H9 (cell line): ENCODE measurements around the gene FJX1. TPM values are rescaled to one million over a fixed set of nuclear protein-coding genes. Genes with fewer than 3 reads are reported as not detected.

Experiments
- DNase-seq: peaks from one replicate; pipeline ENCODE4 v3.0.0-alpha.2; 2017
- H2AFZ ChIP-seq: one replicate; pipeline ENCODE4 v1.6.1; 2013; ENCODE audit warnings: mild to moderate bottlenecking, low read length, control low read depth, moderate library complexity
- H2AK5ac ChIP-seq: 2 replicates; pipeline ENCODE4 v1.6.1; 2013; ENCODE audit warnings: low read length, control low read depth, mixed read lengths; ENCODE audit not compliant: insufficient read length
- H2BK120ac ChIP-seq: one replicate; pipeline ENCODE4 v1.6.1; 2013; ENCODE audit warnings: low read depth, mild to moderate bottlenecking, low read length, control low read depth, inconsistent platforms; ENCODE audit not compliant: poor library complexity, severe bottlenecking
- H2BK12ac ChIP-seq: 2 replicates; pipeline ENCODE4 v1.6.1; 2013; ENCODE audit warnings: low read length, control low read depth, mixed read lengths, low read depth; ENCODE audit not compliant: insufficient read length
- H2BK15ac ChIP-seq: 2 replicates; pipeline ENCODE4 v1.6.1; 2013; ENCODE audit warnings: low read depth, low read length, control low read depth
- H2BK20ac ChIP-seq: one replicate; pipeline ENCODE4 v1.6.1; 2013; ENCODE audit warnings: low read depth, mild to moderate bottlenecking, low read length, control low read depth, inconsistent platforms; ENCODE audit not compliant: poor library complexity, severe bottlenecking
- H2BK5ac ChIP-seq: 2 replicates; pipeline ENCODE4 v1.6.1; 2013; ENCODE audit warnings: low read length, control low read depth, mixed read lengths; ENCODE audit not compliant: insufficient read length
- H3K14ac ChIP-seq: 2 replicates; pipeline ENCODE4 v1.6.1; 2013; ENCODE audit warnings: low read length, control low read depth; ENCODE audit not compliant: insufficient read depth
- H3K18ac ChIP-seq: 2 replicates; pipeline ENCODE4 v1.6.1; 2013; ENCODE audit warnings: low read depth, mild to moderate bottlenecking, mixed read lengths, low read length, control low read depth; ENCODE audit not compliant: insufficient read length
- H3K23ac ChIP-seq: 2 replicates; pipeline ENCODE4 v1.6.1; 2013; ENCODE audit warnings: low read length, control low read depth, mixed read lengths, low read depth; ENCODE audit not compliant: insufficient read length
- H3K23me2 ChIP-seq: 2 replicates; pipeline ENCODE4 v1.6.1; 2013; ENCODE audit warnings: low read depth, mild to moderate bottlenecking, mixed read lengths, low read length, control low read depth; ENCODE audit not compliant: insufficient read length, poor library complexity, severe bottlenecking
- H3K27ac ChIP-seq: 2 replicates; pipeline ENCODE4 v1.5.1; 2013; ENCODE audit warnings: low read length, control low read depth, mixed read lengths, low read depth; ENCODE audit not compliant: insufficient read length
- H3K27me3 ChIP-seq: 2 replicates; pipeline ENCODE4 v1.6.1; 2013; ENCODE audit warnings: low read length, control low read depth, inconsistent platforms; ENCODE audit not compliant: insufficient read depth
- H3K4ac ChIP-seq: 2 replicates; pipeline ENCODE4 v1.6.1; 2013; ENCODE audit warnings: low read depth, mild to moderate bottlenecking, control low read depth, inconsistent platforms, low read length, moderate library complexity
- H3K4me1 ChIP-seq: 2 replicates; pipeline ENCODE4 v1.6.1; 2013; ENCODE audit warnings: low read length, control low read depth, inconsistent platforms; ENCODE audit not compliant: insufficient read depth
- H3K4me2 ChIP-seq: 2 replicates; pipeline ENCODE4 v1.6.1; 2013; ENCODE audit warnings: low read length, control low read depth, mixed read lengths; ENCODE audit not compliant: insufficient read length, insufficient read depth
- H3K56ac ChIP-seq: 2 replicates; pipeline ENCODE4 v1.6.1; 2013; ENCODE audit warnings: low read depth, mild to moderate bottlenecking, mixed read lengths, low read length, control low read depth; ENCODE audit not compliant: insufficient read length
- H3K79me1 ChIP-seq: 2 replicates; pipeline ENCODE4 v1.6.1; 2013; ENCODE audit warnings: low read depth, mild to moderate bottlenecking, moderate library complexity, low read length, control low read depth, inconsistent platforms; ENCODE audit not compliant: insufficient read depth, poor library complexity, severe bottlenecking
- H3K79me2 ChIP-seq: 2 replicates; pipeline ENCODE4 v1.6.1; 2013; ENCODE audit warnings: low read length, control low read depth, inconsistent platforms; ENCODE audit not compliant: insufficient read depth
- H3K9ac ChIP-seq: 2 replicates; pipeline ENCODE4 v1.6.1; 2013; ENCODE audit warnings: low read length, control low read depth, mixed read lengths; ENCODE audit not compliant: insufficient read length; ENCODE audit errors: extremely low read depth
- H3K9me3 ChIP-seq: one replicate; pipeline ENCODE4 v1.6.1; 2013; ENCODE audit warnings: low read depth, low read length, inconsistent platforms; ENCODE audit not compliant: control insufficient read depth
- H3T11ph ChIP-seq: one replicate; pipeline ENCODE4 v1.6.1; 2013; ENCODE audit warnings: mild to moderate bottlenecking, low read length, control low read depth, inconsistent platforms
- H4K20me1 ChIP-seq: one replicate; pipeline ENCODE4 v1.6.1; 2013; ENCODE audit not compliant: control insufficient read depth, insufficient read length, insufficient read depth
- H4K5ac ChIP-seq: 2 replicates; pipeline ENCODE4 v1.6.1; 2013; ENCODE audit warnings: low read depth, mild to moderate bottlenecking, mixed read lengths, low read length, control low read depth; ENCODE audit not compliant: insufficient read length
- H4K8ac ChIP-seq: replicated peaks from 2 replicates; pipeline ENCODE4 v1.6.1; 2013; ENCODE audit warnings: low read length, control low read depth, mixed read lengths, low read depth; ENCODE audit not compliant: insufficient read length
- H4K91ac ChIP-seq: 2 replicates; pipeline ENCODE4 v1.6.1; 2013; ENCODE audit warnings: low read depth, mild to moderate bottlenecking, moderate library complexity, mixed read lengths, low read length, control low read depth; ENCODE audit not compliant: insufficient read length
- H3K27ac Mint-ChIP-seq, 3 experiments: 2 replicates in 2 of 3; 3 replicates in 1 of 3; pipeline ENCODE4 v1.8.0; 2020 to 2021; ENCODE audit warnings: mixed read lengths in 3 of 3, mild to moderate bottlenecking in 1 of 3, moderate library complexity in 1 of 3
- H3K27me3 Mint-ChIP-seq: 2 replicates; pipeline ENCODE4 v1.8.0; 2021; ENCODE audit warnings: low read depth, mild to moderate bottlenecking, moderate library complexity, mixed read lengths
- H3K36me3 Mint-ChIP-seq, 3 experiments: 2 replicates in 2 of 3; 3 replicates in 1 of 3; pipeline ENCODE4 v1.8.0; 2020 to 2021; ENCODE audit warnings: low read depth in 3 of 3, mixed read lengths in 3 of 3; ENCODE audit not compliant: insufficient read depth in 1 of 3
- H3K4me1 Mint-ChIP-seq, 2 experiments: 2 replicates each; pipeline ENCODE4 v1.8.0; 2020; ENCODE audit warnings: mixed read lengths in 2 of 2
- H3K4me3 Mint-ChIP-seq, 2 experiments: 2 replicates in 1 of 2; 3 replicates in 1 of 2; pipeline ENCODE4 v1.8.0; 2020 to 2021; ENCODE audit warnings: mild to moderate bottlenecking in 2 of 2, mixed read lengths in 2 of 2, moderate library complexity in 1 of 2
- H3K9me3 Mint-ChIP-seq, 2 experiments: 2 replicates in 1 of 2; 3 replicates in 1 of 2; pipeline ENCODE4 v1.8.0; 2020; ENCODE audit warnings: mild to moderate bottlenecking in 2 of 2, mixed read lengths in 2 of 2, moderate library complexity in 1 of 2
- WGBS: extraction: QIAGEN DNeasy Blood & Tissue Kit; methylation state at CpG from one replicate; pipeline ENCODE4 v1.1.7; 2013; ENCODE audit warnings: missing lambda C conversion rate, low lambda C conversion rate, mixed read lengths; ENCODE audit not compliant: insufficient read length; ENCODE audit errors: extremely low coverage; 5-methylcytosine and 5-hydroxymethylcytosine counted together
- total RNA-seq: library from RNA; stranded (reverse); gene quantifications from 2 replicates; pipeline ENCODE4 v1.2.1, GENCODE V29; 2021
- TF ChIP-seq, protein P1 (sequence below): fragments of 200-600 bp; sonication (generic); conservative IDR thresholded peaks from 3 replicates; pipeline ENCODE4 v1.8.0; 2021; ENCODE audit warnings: antibody characterized with exemption, mild to moderate bottlenecking

Gene FJX1
- total RNA-seq, 1 experiment from 2014 or later, result 11.5 TPM

DNA sequence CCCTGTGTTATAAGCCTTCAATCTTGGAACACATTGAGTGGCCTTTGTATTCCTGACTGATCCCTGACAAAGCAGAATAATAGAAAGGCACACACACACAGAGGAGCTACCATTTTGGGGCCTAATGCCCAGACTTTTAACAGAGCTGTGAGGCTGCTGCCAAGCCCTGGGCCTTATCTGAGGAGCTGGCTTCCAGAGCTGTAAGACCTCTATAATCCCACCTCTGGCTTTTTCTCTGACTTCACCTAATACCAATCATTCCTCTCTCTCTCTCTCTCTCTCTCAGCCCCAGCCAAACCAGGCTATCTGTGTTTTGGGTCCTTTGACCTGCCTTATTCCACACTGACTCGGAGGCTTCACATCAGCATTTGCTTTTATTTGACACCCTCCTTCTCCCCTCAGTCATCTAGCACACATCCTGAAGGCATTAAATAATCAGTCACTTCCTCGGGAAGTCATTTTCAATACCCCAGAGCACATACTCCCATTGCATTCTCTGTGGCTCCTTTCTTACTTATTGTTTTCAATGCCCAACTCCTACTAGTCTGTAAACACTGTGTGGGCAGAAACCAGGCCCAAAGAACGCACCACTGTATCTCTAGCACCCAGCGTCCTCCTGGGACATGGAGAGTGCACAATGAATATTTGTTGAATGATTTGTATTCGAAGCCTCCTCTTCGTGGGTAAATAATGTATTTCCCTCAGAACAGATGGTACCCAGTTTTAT lies 23.1 kb downstream of the FJX1 start:
- Histone ChIP-seq H3K79me1 (no peaks in the 10 kb centered on the region), H3K23me2 (no peaks in the 10 kb centered on the region), H4K91ac (no peak overlapping the region), H3K56ac (no peak overlapping the region), H3K18ac (no peak overlapping the region), H3K23ac (no peak overlapping the region), H2BK12ac (no peak overlapping the region), H3K9me3 (no peaks in the 10 kb centered on the region), H3K27ac (no peak overlapping the region), H3K27me3 (no peaks in the 10 kb centered on the region), H4K8ac (no peak overlapping the region), H4K5ac (no peak overlapping the region), H4K20me1 (no peaks in the 10 kb centered on the region), H3K79me2 (no peaks in the 10 kb centered on the region), H3K4ac (no peak overlapping the region), H3T11ph (no peak overlapping the region), H3K14ac (no peak overlapping the region), H2BK5ac (no peak overlapping the region), H3K9ac (no peak overlapping the region), H2BK15ac (no peak overlapping the region), H3K4me1 (no peaks in the 10 kb centered on the region; the same call in 1 of the 2 replicates), H2BK120ac (no peak overlapping the region), H2AFZ (no peak overlapping the region), H2BK20ac (no peak overlapping the region), H2AK5ac (no peak overlapping the region), H3K4me2 (no peak overlapping the region)
- H3K9me3 Mint-ChIP-seq, result no peaks in the 10 kb centered on the region; a peak in 1 of 5 replicates
- TF ChIP-seq, protein P1, sequence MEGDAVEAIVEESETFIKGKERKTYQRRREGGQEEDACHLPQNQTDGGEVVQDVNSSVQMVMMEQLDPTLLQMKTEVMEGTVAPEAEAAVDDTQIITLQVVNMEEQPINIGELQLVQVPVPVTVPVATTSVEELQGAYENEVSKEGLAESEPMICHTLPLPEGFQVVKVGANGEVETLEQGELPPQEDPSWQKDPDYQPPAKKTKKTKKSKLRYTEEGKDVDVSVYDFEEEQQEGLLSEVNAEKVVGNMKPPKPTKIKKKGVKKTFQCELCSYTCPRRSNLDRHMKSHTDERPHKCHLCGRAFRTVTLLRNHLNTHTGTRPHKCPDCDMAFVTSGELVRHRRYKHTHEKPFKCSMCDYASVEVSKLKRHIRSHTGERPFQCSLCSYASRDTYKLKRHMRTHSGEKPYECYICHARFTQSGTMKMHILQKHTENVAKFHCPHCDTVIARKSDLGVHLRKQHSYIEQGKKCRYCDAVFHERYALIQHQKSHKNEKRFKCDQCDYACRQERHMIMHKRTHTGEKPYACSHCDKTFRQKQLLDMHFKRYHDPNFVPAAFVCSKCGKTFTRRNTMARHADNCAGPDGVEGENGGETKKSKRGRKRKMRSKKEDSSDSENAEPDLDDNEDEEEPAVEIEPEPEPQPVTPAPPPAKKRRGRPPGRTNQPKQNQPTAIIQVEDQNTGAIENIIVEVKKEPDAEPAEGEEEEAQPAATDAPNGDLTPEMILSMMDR, result no peak
- WGBS, result no CpG with 5 or more reads among the region's 6 CpGs
- H3K36me3 Mint-ChIP-seq, result no peaks in the 10 kb centered on the region
- no peak overlapping the region for H3K4me3 Mint-ChIP-seq
- H3K27ac Mint-ChIP-seq, result no peak overlapping the region
- peaks cover 4% of the 10 kb centered on the region; the same call in 1 of the 2 replicates for H3K27me3 Mint-ChIP-seq
- DNase-seq, result no peak
- H3K4me1 Mint-ChIP-seq, result peaks cover 8 to 10% of the 10 kb centered on the region in 2 experiments
